Trophoblast cell (in vitro differentiated cells and primary cell): ENCODE measurements around the gene ARHGAP22.

Experiments used
- DNase-seq, 2 donors: peaks; one replicate each; pipeline ENCODE4 v3.0.0-alpha.2; 2016
- H2AFZ ChIP-seq: 2 replicates; pipeline ENCODE4 v1.6.1; 2013; ENCODE audit warnings: low read length, moderate library complexity, mild to moderate bottlenecking; ENCODE audit not compliant: insufficient read depth, poor library complexity
- H2AK5ac ChIP-seq: 2 replicates; pipeline ENCODE4 v1.6.1; 2013; ENCODE audit warnings: mild to moderate bottlenecking, low read length
- H2BK120ac ChIP-seq: 2 replicates; pipeline ENCODE4 v1.6.1; 2013; ENCODE audit warnings: low read length, mild to moderate bottlenecking, moderate library complexity; ENCODE audit not compliant: insufficient read depth, poor library complexity
- H2BK12ac ChIP-seq: 2 replicates; pipeline ENCODE4 v1.6.1; 2013; ENCODE audit warnings: mild to moderate bottlenecking, low read length, moderate library complexity
- H2BK5ac ChIP-seq: 2 replicates; pipeline ENCODE4 v1.6.1; 2013; ENCODE audit warnings: low read length, low read depth, moderate library complexity, mild to moderate bottlenecking; ENCODE audit not compliant: poor library complexity
- H3K14ac ChIP-seq: 2 replicates; pipeline ENCODE4 v1.6.1; 2013; ENCODE audit warnings: mild to moderate bottlenecking, low read length
- H3K18ac ChIP-seq: 2 replicates; pipeline ENCODE4 v1.6.1; 2013; ENCODE audit warnings: mild to moderate bottlenecking, low read length
- H3K23ac ChIP-seq: 2 replicates; pipeline ENCODE4 v1.6.1; 2013; ENCODE audit warnings: low read length
- H3K27ac ChIP-seq: 2 replicates; pipeline ENCODE4 v1.5.1; 2013; ENCODE audit warnings: low read depth, mild to moderate bottlenecking, inconsistent platforms, low read length, moderate library complexity
- H3K27me3 ChIP-seq: 2 replicates; pipeline ENCODE4 v1.6.1; 2013; ENCODE audit warnings: inconsistent platforms, mild to moderate bottlenecking, low read length, moderate library complexity; ENCODE audit not compliant: insufficient read depth
- H3K36me3 ChIP-seq, 2 experiments: 1 replicate in 1 of 2; 2 replicates in 1 of 2; pipeline ENCODE4 v1.6.1; 2013; ENCODE audit warnings: low read length in 2 of 2, mild to moderate bottlenecking in 2 of 2, moderate library complexity in 1 of 2; ENCODE audit not compliant: insufficient read depth in 2 of 2, control insufficient read depth in 1 of 2
- H3K4ac ChIP-seq: 2 replicates; pipeline ENCODE4 v1.6.1; 2013; ENCODE audit warnings: low read depth, mild to moderate bottlenecking, low read length, moderate library complexity
- H3K4me1 ChIP-seq, 2 experiments: 1 replicate in 1 of 2; 2 replicates in 1 of 2; pipeline ENCODE4 v1.6.1; 2013; ENCODE audit warnings: low read length in 2 of 2, mild to moderate bottlenecking in 2 of 2, moderate library complexity in 1 of 2; ENCODE audit not compliant: insufficient read depth in 2 of 2, control insufficient read depth in 1 of 2
- H3K4me2 ChIP-seq: 2 replicates; pipeline ENCODE4 v1.6.1; 2013; ENCODE audit warnings: inconsistent platforms, mild to moderate bottlenecking, low read length, moderate library complexity
- H3K4me3 ChIP-seq: 2 replicates; pipeline ENCODE4 v1.5.1; 2013; ENCODE audit warnings: mild to moderate bottlenecking, low read depth, low read length, inconsistent platforms
- H3K79me1 ChIP-seq: one replicate; pipeline ENCODE4 v1.6.1; 2013; ENCODE audit warnings: low read length
- H3K79me2 ChIP-seq: 2 replicates; pipeline ENCODE4 v1.6.1; 2013; ENCODE audit warnings: low read length, mild to moderate bottlenecking; ENCODE audit not compliant: control insufficient read depth, insufficient read depth, poor library complexity
- H3K9ac ChIP-seq: 2 replicates; pipeline ENCODE4 v1.6.1; 2013; ENCODE audit warnings: mild to moderate bottlenecking, low read length
- H3K9me3 ChIP-seq: 2 replicates; pipeline ENCODE4 v1.6.1; 2013; ENCODE audit warnings: low read depth, mild to moderate bottlenecking, control low read depth, inconsistent platforms, low read length; ENCODE audit not compliant: insufficient read depth
- H4K12ac ChIP-seq: 2 replicates; pipeline ENCODE4 v1.6.1; 2013; ENCODE audit warnings: low read depth, mild to moderate bottlenecking, low read length, moderate library complexity
- H4K8ac ChIP-seq: 2 replicates; pipeline ENCODE4 v1.6.1; 2013; ENCODE audit warnings: low read depth, mild to moderate bottlenecking, low read length, moderate library complexity
- H4K91ac ChIP-seq: one replicate; pipeline ENCODE4 v1.6.1; 2013; ENCODE audit warnings: low read depth, mild to moderate bottlenecking, low read length, moderate library complexity
- WGBS: extraction: QIAGEN DNeasy Blood & Tissue Kit; methylation state at CpG from one replicate; pipeline ENCODE4 v1.1.7; 2013; ENCODE audit warnings: missing lambda C conversion rate; ENCODE audit not compliant: insufficient read length, insufficient coverage; ENCODE audit errors: extremely low coverage; 5-methylcytosine and 5-hydroxymethylcytosine counted together

The ARHGAP22 gene

DNA sequence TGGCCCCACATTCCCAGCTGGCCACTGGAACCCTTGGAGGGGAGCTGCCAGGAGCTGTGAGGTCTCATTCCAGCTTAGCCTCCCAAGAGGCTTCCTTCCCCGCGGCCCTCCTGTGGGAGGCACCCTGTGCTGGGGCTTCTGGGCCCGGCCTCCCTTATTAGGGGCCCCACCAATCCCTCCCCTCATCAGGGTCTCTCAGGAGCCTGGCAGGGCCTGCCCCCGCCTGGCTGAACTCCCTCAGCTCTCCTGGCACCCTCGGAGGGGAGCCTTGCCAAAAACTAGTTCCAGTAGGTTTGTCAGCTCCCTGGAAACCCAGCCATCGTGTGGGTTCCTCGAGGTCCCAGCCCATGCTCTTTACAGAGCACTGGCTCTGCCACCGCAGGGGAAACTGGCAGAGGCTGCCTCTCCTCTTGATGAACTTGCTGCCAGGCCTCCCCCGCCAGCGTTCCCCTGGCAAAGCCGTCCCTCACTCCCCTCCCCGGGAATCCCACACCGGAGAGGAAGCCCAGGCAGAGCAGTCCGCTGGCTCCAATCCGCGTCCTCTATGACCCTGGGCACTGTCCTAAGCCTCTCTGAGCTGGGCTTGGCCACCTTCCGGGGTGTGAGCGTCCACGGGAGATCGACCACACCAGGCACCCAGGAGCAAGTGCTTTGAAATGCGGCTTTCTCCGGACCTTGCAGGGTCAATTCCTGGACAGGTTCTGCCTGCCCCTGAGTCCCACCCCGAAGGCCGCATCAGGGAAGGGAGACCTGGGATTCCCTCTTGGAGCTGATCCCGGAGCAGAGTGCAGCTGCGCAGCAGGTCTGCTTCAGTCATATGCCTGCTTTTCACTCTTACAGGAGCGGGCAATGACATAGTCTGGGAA lies 139.8 kb downstream of the ARHGAP22 start:
- Histone ChIP-seq H3K79me1 (peaks cover 2% of the 10 kb centered on the region), H2AFZ (no peak overlapping the region), H3K9me3 (no peaks in the 10 kb centered on the region), H2BK5ac (no peak overlapping the region), H3K36me3 (no peaks in the 10 kb centered on the region), H2BK12ac (no peak overlapping the region), H3K14ac (no peak overlapping the region), H3K9ac (no peak overlapping the region), H3K4ac (no peak overlapping the region), H2BK120ac (no peak overlapping the region), H4K8ac (no peak overlapping the region), H4K12ac (no peak overlapping the region), H4K91ac (no peak overlapping the region), H3K4me2 (no peak overlapping the region), H3K27ac (no peak overlapping the region), H3K23ac (no peak overlapping the region), H3K79me2 (peaks cover 1% of the 10 kb centered on the region), H2AK5ac (no peak overlapping the region), H3K4me3 (no peak overlapping the region), H3K27me3 (no peaks in the 10 kb centered on the region), H3K18ac (no peak overlapping the region), H3K4me1 (peaks cover 12 to 14% of the 10 kb centered on the region in 2 experiments)
- peak in 1 of 2 donors; percentile 38 for DNase-seq
- no CpG with 5 or more reads among the region's 27 CpGs for WGBS

DNA sequence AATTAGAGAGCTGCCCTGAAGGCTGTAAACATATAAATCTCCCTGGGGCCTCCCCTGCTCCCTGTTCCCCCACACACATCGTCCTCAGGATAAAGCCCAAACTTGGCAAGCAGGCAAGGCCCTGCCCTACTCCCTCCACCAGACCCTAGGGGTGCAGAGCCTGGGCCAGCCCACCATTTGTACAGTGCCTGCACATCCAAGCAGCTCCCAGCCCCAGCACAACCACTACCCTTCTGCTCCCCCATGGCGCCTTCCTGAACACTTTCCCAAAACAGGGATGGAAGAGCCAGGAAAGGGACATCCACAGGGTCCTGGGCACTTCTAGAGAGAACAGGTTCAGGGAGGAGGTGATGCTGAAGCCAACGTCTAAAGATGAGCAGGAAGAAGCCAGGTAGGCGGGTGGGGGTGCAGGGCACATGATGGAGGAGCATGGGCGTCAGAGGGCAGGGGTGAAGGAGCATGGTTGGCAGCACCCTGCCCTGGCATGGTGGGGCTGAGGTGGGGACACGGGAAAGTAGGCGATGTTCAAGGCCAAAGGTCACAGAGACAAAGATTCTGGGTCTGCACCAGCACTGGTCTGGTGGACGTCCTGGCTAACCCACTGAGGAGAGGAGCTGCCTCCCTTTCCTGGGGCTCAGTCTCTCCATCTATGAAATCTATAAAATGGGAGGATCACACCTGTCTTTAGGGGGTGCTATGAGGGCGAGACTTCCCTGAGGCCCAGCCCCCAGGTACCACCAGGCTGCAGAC lies 140.6 kb downstream of the ARHGAP22 start:
- Histone ChIP-seq H4K91ac (no peak overlapping the region), H3K27me3 (no peaks in the 10 kb centered on the region), H2BK12ac (no peak overlapping the region), H3K27ac (no peak overlapping the region), H2BK5ac (no peak overlapping the region), H3K79me2 (peaks cover 1% of the 10 kb centered on the region), H3K18ac (no peak overlapping the region), H2AFZ (no peak overlapping the region), H3K4me2 (no peak overlapping the region), H2BK120ac (no peak overlapping the region), H3K9ac (no peak overlapping the region), H2AK5ac (no peak overlapping the region), H3K79me1 (peaks cover 2% of the 10 kb centered on the region), H3K9me3 (no peaks in the 10 kb centered on the region), H4K12ac (no peak overlapping the region), H3K23ac (no peak overlapping the region), H3K4me1 (peaks cover 8 to 12% of the 10 kb centered on the region in 2 experiments), H3K36me3 (no peaks in the 10 kb centered on the region), H3K4ac (no peak overlapping the region), H3K14ac (no peak overlapping the region), H4K8ac (no peak overlapping the region), H3K4me3 (no peak overlapping the region)
- WGBS, result no CpG with 5 or more reads among the region's 9 CpGs
- no peak for DNase-seq

DNA sequence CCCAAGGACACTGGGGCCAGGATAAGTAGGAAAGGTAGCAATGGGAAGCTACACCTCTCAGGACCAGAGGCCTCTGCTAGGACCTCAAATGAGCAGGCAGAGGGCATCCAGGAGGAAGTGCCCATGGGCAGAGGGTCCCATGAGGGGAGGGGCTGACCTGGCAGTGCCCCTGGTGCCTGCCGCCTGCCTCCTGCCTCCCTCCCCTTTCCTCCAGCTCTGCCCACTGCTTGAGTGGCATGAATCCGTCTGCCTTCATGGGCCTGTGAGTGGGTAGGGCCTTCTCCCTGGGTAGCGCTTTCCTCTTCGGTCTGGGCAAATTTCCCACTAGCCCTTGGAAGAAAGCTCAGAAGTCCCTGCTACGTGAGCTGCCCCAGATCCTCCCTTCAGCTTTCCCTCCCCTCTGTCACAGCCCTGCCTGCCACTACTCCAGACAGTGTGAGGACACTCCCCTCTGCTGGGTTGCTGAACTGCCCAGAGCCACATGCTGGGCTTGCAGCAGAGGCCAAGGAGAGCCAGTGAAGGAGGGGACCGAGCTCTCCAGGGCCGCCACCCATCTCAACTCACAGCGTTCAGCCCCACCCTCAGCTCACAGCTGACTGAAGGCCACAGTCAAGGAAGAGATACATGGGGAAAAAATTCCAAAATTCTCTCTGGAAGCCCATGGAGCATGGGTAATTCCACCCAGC lies 141.4 kb downstream of the ARHGAP22 start:
- Histone ChIP-seq H3K36me3 (no peaks in the 10 kb centered on the region), H3K79me1 (peaks cover 2% of the 10 kb centered on the region), H3K4ac (no peak overlapping the region), H4K8ac (no peak overlapping the region), H2BK120ac (no peak overlapping the region), H3K27ac (no peak overlapping the region), H3K4me3 (no peak overlapping the region), H3K9ac (no peak overlapping the region), H4K12ac (no peak overlapping the region), H3K18ac (no peak overlapping the region), H2BK12ac (no peak overlapping the region), H2BK5ac (no peak overlapping the region), H3K4me2 (no peak overlapping the region), H3K79me2 (peaks cover 1% of the 10 kb centered on the region), H3K9me3 (no peaks in the 10 kb centered on the region), H3K4me1 (peaks cover 8 to 12% of the 10 kb centered on the region in 2 experiments), H4K91ac (no peak overlapping the region), H2AFZ (no peak overlapping the region), H3K14ac (no peak overlapping the region), H2AK5ac (no peak overlapping the region), H3K23ac (no peak overlapping the region), H3K27me3 (no peaks in the 10 kb centered on the region)
- no CpG with 5 or more reads among the region's 8 CpGs for WGBS
- DNase-seq, result no peak

DNA sequence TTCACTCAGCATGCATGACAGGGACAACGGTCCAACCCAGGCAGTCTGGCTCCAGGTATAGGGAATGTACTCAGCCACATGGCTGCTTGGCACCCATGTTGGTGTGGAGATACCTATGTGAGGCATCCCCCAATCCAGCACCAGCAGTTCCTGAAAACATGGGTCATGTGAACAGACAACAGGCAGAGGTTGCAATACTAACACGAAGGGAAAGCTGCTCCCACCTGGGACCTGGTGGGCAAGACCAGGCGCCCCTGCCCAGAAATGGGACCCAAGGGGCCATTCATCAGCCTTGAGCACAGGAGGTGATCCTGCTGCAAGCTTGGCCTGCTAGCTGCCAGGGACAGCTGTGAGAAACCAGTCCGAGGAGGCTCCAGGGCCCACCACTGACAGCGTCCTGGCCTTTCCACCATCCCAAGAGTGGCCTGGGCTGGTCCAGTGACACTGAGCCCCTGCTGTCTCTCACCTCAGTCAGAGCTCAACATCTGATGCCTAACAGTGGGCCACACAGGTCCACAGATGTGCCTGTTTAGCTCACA lies 142.3 kb downstream of the ARHGAP22 start:
- Histone ChIP-seq H3K79me1 (peaks cover 2% of the 10 kb centered on the region), H3K4me3 (no peak overlapping the region), H3K18ac (no peak overlapping the region), H3K14ac (no peak overlapping the region), H4K8ac (no peak overlapping the region), H3K36me3 (no peaks in the 10 kb centered on the region), H3K9ac (no peak overlapping the region), H3K4me1 (peaks cover 8 to 10% of the 10 kb centered on the region in 2 experiments), H3K27ac (no peak overlapping the region), H3K9me3 (no peaks in the 10 kb centered on the region), H3K4me2 (no peak overlapping the region), H3K27me3 (no peaks in the 10 kb centered on the region), H4K12ac (no peak overlapping the region), H3K79me2 (peaks cover 1% of the 10 kb centered on the region), H2BK12ac (no peak overlapping the region), H4K91ac (no peak overlapping the region), H2BK5ac (no peak overlapping the region), H2AFZ (no peak overlapping the region), H3K23ac (no peak overlapping the region), H2BK120ac (no peak overlapping the region), H3K4ac (no peak overlapping the region), H2AK5ac (no peak overlapping the region)
- DNase-seq, result no peak
- no CpG with 5 or more reads among the region's 5 CpGs for WGBS
